Tibial nerve (tissue), 4 donors: ENCODE measurements around the gene PPP2R3B. TPM values are rescaled to one million over a fixed set of nuclear protein-coding genes. Genes with fewer than 3 reads are reported as not detected.

Experiments
- DNase-seq, 2 donors: peaks; one replicate each; pipeline ENCODE4 v3.0.0-alpha.2; 2019; ENCODE audit warnings: low spot score in 2 of 2
- H3K27ac ChIP-seq, 4 donors: fragments of 200-600 bp; sonication (generic) in 3 of 4; one replicate each; pipeline ENCODE4 v1.5.1; 2017 to 2019; ENCODE audit warnings: mild to moderate bottlenecking in 1 of 4
- H3K27me3 ChIP-seq, 2 donors: fragments of 200-600 bp; sonication (generic) in 1 of 2; one replicate each; pipeline versions ENCODE4 v1.5.1 to v1.6.0; 2017 to 2019
- H3K36me3 ChIP-seq, 3 donors: fragments of 200-600 bp; sonication (generic); one replicate each; pipeline ENCODE4 v1.5.1; 2018 to 2019
- H3K4me1 ChIP-seq, 4 donors: fragments of 200-600 bp; sonication (generic) in 3 of 4; one replicate each; pipeline ENCODE4 v1.5.1; 2017 to 2019
- H3K4me3 ChIP-seq, 4 donors: fragments of 200-600 bp; sonication (generic) in 3 of 4; one replicate each; pipeline ENCODE4 v1.5.1; 2017 to 2019; ENCODE audit warnings: mild to moderate bottlenecking in 1 of 4, moderate library complexity in 1 of 4
- H3K9me3 ChIP-seq, 4 donors: fragments of 200-600 bp; sonication (generic) in 3 of 4; one replicate each; pipeline ENCODE4 v1.5.1; 2017 to 2019
- CTCF ChIP-seq, 5 experiments: fragments of 200-600 bp in 3 of 5; fragments of 450-650 bp in 2 of 5; sonication (generic) in 3 of 5; IDR thresholded peaks; one replicate each; pipeline ENCODE4 v1.5.1; 2016 to 2019; ENCODE audit warnings: antibody characterized with exemption in 5 of 5, mild to moderate bottlenecking in 3 of 5, moderate library complexity in 2 of 5
- EP300 ChIP-seq, 2 donors: sonication (generic); formaldehyde crosslinking; IDR thresholded peaks; one replicate each; pipeline ENCODE4 v1.6.1; 2017; ENCODE audit warnings: antibody characterized with exemption in 2 of 2, mild to moderate bottlenecking in 1 of 2
- POLR2A ChIP-seq, 2 donors: fragments of 450-650 bp; IDR thresholded peaks; one replicate each; pipeline ENCODE4 v1.6.1; 2017; ENCODE audit warnings: antibody characterized with exemption in 2 of 2, mild to moderate bottlenecking in 2 of 2, moderate library complexity in 2 of 2
- WGBS, 2 donors: methylation state at CpG; one replicate each; pipeline ENCODE4 v1.1.5; 2018; 5-methylcytosine and 5-hydroxymethylcytosine counted together
- total RNA-seq, 4 donors: library from RNA; depleted of rRNA; stranded (reverse); fragments of >200 nt; gene quantifications; one replicate each; pipeline ENCODE4 v1.1.0, GENCODE V29; 2016

Gene PPP2R3B
- total RNA-seq, 4 donors from 2014 or later, result 20.4 to 59.4 (median 32.7) TPM

DNA sequence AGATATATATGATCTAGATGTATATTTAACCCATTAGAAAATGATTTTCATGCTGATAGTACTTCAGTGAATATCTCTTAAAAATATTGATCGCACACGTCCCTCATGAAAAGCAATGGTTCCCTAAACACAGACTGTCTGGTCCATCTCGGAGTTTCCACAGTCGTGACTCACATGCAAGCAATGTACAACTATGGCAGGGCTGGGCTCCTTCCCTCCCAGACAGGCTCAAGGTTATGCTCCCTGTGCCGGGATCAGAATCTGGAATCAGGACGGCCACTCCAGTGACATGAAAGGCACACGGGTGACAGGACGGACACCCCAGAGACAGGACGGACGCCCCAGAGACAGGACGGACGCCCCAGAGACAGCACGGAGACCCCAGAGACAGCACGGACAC lies 40.2 kb upstream of the PPP2R3B start:
- DNase-seq, result no peak
- Histone ChIP-seq H3K27me3 (peaks cover 0 to 7% of the 10 kb centered on the region in 2 donors), H3K4me1 (peaks cover 0 to 6% (median 0%) of the 10 kb centered on the region in 4 donors), H3K9me3 (no peaks in the 10 kb centered on the region), H3K4me3 (no peak overlapping the region), H3K27ac (no peak overlapping the region), H3K36me3 (no peaks in the 10 kb centered on the region)
- no peak for TF ChIP-seq POLR2A (IDR thresholded peaks at IDR 0.05)
- TF ChIP-seq EP300 (IDR thresholded peaks at IDR 0.05), result no peak
- TF ChIP-seq CTCF (IDR thresholded peaks at IDR 0.05), result no peak
- WGBS, 2 donors, result 77 to 85% methylated on average over 13 of the region's 14 CpGs

DNA sequence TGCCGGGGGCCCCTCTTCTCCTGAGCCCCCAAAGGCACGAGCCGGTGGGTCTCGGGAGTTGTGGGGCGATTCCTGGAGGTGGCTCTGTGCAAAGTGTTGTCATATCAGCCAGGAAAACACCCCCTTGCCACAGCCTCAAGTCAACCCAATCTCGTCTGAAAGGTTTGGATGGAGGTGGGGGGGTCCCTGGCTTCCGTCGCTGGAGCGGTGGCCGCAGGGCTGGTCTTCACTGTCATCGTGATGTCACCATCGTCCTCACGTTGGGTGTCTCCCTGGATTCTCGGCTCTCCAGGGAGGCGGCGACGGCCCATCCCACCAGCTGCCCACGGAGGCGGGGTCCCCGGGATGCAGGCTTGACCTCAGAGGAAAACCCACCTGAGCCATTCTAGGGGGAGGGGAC lies 38.3 kb upstream of the PPP2R3B start:
- Histone ChIP-seq H3K36me3 (no peaks in the 10 kb centered on the region), H3K27me3 (peaks cover 0 to 7% of the 10 kb centered on the region in 2 donors), H3K27ac (no peak overlapping the region), H3K4me3 (no peak overlapping the region), H3K9me3 (no peaks in the 10 kb centered on the region), H3K4me1 (peaks cover 0 to 6% (median 0%) of the 10 kb centered on the region in 4 donors)
- WGBS, 2 donors, result 84 to 91% methylated on average over 17 to 20 of the region's 20 CpGs
- no peak for DNase-seq
- TF ChIP-seq EP300 (IDR thresholded peaks at IDR 0.05) (no peak), CTCF (IDR thresholded peaks at IDR 0.05) (no peak), POLR2A (IDR thresholded peaks at IDR 0.05) (no peak)

GRCh38 chrX:421646-422391 lies 35.1 kb upstream of the PPP2R3B start:
- Histone ChIP-seq H3K4me3 (no peak overlapping the region), H3K27ac (no peak overlapping the region), H3K4me1 (no peaks in the 10 kb centered on the region), H3K27me3 (no peaks in the 10 kb centered on the region), H3K36me3 (no peaks in the 10 kb centered on the region), H3K9me3 (no peaks in the 10 kb centered on the region)
- 43 to 46% methylated on average over 40 of the region's 40 CpGs for WGBS, 2 donors
- DNase-seq, result no peak
- TF ChIP-seq POLR2A (IDR thresholded peaks at IDR 0.05) (no peak), CTCF (IDR thresholded peaks at IDR 0.05) (no peak), EP300 (IDR thresholded peaks at IDR 0.05) (no peak)

DNA sequence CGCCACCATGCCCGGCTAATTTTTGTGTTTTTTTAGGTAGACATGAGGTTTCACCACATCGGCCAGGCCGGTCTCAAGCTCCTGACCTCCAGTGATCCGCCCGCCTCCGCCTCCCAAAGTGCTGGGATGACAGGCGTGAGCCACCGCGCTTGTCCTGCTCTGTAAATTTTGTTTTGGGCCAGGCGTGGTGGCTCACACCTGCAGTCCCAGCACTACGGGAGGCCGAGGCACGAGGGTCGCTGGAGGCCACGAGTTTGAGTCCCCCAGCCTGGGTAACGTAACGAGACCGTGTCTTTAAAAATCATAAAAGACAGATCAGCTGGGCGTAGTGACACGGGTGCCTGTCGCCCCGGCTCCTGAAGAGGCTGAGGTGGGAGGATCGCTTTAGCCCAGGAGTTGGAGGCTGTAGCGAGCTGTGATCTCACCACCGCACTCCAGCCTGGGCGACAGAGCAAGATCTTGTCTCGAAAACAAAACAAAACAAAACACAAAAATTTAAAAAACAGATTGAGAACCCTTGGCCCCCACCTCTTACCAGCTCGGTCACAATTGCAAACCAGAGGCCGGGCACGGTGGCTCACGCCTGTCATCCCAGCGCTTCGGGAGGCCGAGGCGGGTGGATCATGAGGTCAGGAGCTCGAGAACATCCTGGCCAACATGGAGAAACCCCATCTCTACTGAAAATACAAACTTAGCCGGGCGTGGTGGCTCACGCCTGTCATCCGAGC lies 34.0 kb upstream of the PPP2R3B start:
- Histone ChIP-seq H3K27ac (no peak overlapping the region), H3K4me1 (no peaks in the 10 kb centered on the region), H3K27me3 (no peaks in the 10 kb centered on the region), H3K4me3 (no peak overlapping the region), H3K9me3 (no peaks in the 10 kb centered on the region), H3K36me3 (no peaks in the 10 kb centered on the region)
- 95 to 96% methylated on average over 41 of the region's 41 CpGs for WGBS, 2 donors
- TF ChIP-seq POLR2A (IDR thresholded peaks at IDR 0.05), result no peak
- TF ChIP-seq EP300 (IDR thresholded peaks at IDR 0.05), result no peak
- no peak for TF ChIP-seq CTCF (IDR thresholded peaks at IDR 0.05)
- DNase-seq, result no peak
